DND-41 (cell line): ENCODE data around the gene CARM1.

ENCODE experiments used
- CTCF ChIP-seq: IDR thresholded peaks from 2 replicates; pipeline ENCODE4 v1.5.1; 2012; ENCODE audit warnings: borderline replicate concordance, low read length, moderate library complexity, mild to moderate bottlenecking; ENCODE audit not compliant: poor library complexity, severe bottlenecking; ENCODE audit errors: extremely low read depth
- EZH2 ChIP-seq: IDR thresholded peaks from 3 replicates; pipeline ENCODE4 v1.6.1; 2012; ENCODE audit warnings: borderline replicate concordance, low read depth, mild to moderate bottlenecking, moderate library complexity, low read length, inconsistent platforms; ENCODE audit not compliant: severe bottlenecking

GRCh38 chr19:10922638-10923014, 51.3 kb downstream of the CARM1 start:
- no peak for TF ChIP-seq CTCF
- no peak for TF ChIP-seq EZH2
